IMR-90 (cell line): Measurements from ENCODE around the gene PIAS3.

Source experiments
- BHLHE40 ChIP-seq: fragments of 150-350 bp; IDR thresholded peaks from 2 replicates; pipeline ENCODE4 v1.6.1; 2016; ENCODE audit warnings: mild to moderate bottlenecking, low read depth, low read length
- CEBPB ChIP-seq: IDR thresholded peaks from 2 replicates; pipeline ENCODE4 v1.6.1; 2012; ENCODE audit warnings: low read depth, low read length, improper control_type of control experiment
- CTCF ChIP-seq: conservative IDR thresholded peaks from 2 replicates; pipeline ENCODE4 v1.5.1; 2012; ENCODE audit warnings: mild to moderate bottlenecking, low read depth, low read length, improper control_type of control experiment
- FOS ChIP-seq: fragments of 150-350 bp; IDR thresholded peaks from 2 replicates; pipeline ENCODE4 v1.6.1; 2016; ENCODE audit warnings: low read depth, low read length
- MAFK ChIP-seq: IDR thresholded peaks from 2 replicates; pipeline ENCODE4 v1.6.1; 2012; ENCODE audit warnings: low read depth, low read length, improper control_type of control experiment
- MAZ ChIP-seq: IDR thresholded peaks from 2 replicates; pipeline ENCODE4 v1.6.1; 2012; ENCODE audit warnings: low read depth, mild to moderate bottlenecking, low read length, improper control_type of control experiment, moderate library complexity, borderline replicate concordance
- MXI1 ChIP-seq: IDR thresholded peaks from 2 replicates; pipeline ENCODE4 v1.6.1; 2012; ENCODE audit warnings: low read depth, mild to moderate bottlenecking, low read length, moderate library complexity, borderline replicate concordance
- POLR2A ChIP-seq: IDR thresholded peaks from 2 replicates; pipeline ENCODE4 v1.6.1; 2012; ENCODE audit warnings: mild to moderate bottlenecking, low read depth, low read length
- RAD21 ChIP-seq: IDR thresholded peaks from 2 replicates; pipeline ENCODE4 v1.6.1; 2012; ENCODE audit warnings: low read length, improper control_type of control experiment
- RCOR1 ChIP-seq: IDR thresholded peaks from 2 replicates; pipeline ENCODE4 v1.6.1; 2012; ENCODE audit warnings: mild to moderate bottlenecking, low read length, improper control_type of control experiment; ENCODE audit not compliant: insufficient replicate concordance
- RFX5 ChIP-seq: IDR thresholded peaks from 2 replicates; pipeline ENCODE4 v1.8.0; 2012; ENCODE audit warnings: low read depth, mild to moderate bottlenecking, low read length, moderate library complexity
- SMC3 ChIP-seq: fragments of 150-350 bp; IDR thresholded peaks from 2 replicates; pipeline ENCODE4 v1.6.1; 2016; ENCODE audit warnings: low read depth, mild to moderate bottlenecking, antibody characterized with exemption, low read length, moderate library complexity
- TF ChIP-seq, protein P1 (sequence below): fragments of 150-350 bp; IDR thresholded peaks from 2 replicates; pipeline ENCODE4 v1.6.1; 2016; ENCODE audit warnings: low read depth, mild to moderate bottlenecking, low read length, moderate library complexity, borderline replicate concordance
- TF ChIP-seq, protein P2 (sequence below): fragments of 150-350 bp; IDR thresholded peaks from 2 replicates; pipeline ENCODE4 v1.6.1; 2017; ENCODE audit warnings: mild to moderate bottlenecking, antibody characterized with exemption, low read length, low read depth

GRCh38 chr1:145884675-145885074 lies 25.8 kb upstream of the PIAS3 start:
- TF ChIP-seq CTCF (no peak), MAFK (no peak), POLR2A (no peak), RAD21 (no peak), FOS (no peak), CEBPB (no peak), SMC3 (no peak), BHLHE40 (no peak), RFX5 (no peak), RCOR1 (no peak), MXI1 (no peak), MAZ (no peak)
- TF ChIP-seq, protein P1, sequence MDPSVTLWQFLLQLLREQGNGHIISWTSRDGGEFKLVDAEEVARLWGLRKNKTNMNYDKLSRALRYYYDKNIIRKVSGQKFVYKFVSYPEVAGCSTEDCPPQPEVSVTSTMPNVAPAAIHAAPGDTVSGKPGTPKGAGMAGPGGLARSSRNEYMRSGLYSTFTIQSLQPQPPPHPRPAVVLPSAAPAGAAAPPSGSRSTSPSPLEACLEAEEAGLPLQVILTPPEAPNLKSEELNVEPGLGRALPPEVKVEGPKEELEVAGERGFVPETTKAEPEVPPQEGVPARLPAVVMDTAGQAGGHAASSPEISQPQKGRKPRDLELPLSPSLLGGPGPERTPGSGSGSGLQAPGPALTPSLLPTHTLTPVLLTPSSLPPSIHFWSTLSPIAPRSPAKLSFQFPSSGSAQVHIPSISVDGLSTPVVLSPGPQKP: no peak
- TF ChIP-seq, protein P2, sequence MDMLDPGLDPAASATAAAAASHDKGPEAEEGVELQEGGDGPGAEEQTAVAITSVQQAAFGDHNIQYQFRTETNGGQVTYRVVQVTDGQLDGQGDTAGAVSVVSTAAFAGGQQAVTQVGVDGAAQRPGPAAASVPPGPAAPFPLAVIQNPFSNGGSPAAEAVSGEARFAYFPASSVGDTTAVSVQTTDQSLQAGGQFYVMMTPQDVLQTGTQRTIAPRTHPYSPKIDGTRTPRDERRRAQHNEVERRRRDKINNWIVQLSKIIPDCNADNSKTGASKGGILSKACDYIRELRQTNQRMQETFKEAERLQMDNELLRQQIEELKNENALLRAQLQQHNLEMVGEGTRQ: no peak
